NCI-H146 treated with DMSO at 0.1 percent for 48 hours (cell line): ENCODE measurements around the gene FAM200B.

Experiments used
- DNase-seq: peaks from one replicate; lab custom pipeline; 2025; ENCODE audit not compliant: unreplicated experiment; lab: John Stamatoyannopoulos, UW

FAM200B gene

DNA sequence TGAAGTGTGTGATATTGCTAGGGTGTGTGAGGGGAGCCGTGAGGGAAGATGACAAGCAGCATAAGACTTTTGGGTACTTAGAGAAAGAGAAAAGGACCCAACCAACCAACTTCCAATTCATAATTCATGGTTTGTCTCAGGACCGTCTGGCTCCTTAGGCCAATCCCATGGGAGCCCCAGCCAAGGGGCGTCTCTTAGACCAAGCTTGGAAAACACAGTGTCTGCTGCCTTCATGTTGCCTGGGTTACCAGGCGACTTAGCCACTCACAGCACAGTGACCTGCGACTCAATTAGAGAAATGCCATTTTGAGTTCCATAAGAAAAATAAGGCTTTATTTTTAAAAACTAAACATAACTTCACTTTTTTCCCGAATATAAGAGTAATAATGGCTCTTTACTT, 53.9 kb downstream of the FAM200B start:
- DNase-seq, result no peak

DNA sequence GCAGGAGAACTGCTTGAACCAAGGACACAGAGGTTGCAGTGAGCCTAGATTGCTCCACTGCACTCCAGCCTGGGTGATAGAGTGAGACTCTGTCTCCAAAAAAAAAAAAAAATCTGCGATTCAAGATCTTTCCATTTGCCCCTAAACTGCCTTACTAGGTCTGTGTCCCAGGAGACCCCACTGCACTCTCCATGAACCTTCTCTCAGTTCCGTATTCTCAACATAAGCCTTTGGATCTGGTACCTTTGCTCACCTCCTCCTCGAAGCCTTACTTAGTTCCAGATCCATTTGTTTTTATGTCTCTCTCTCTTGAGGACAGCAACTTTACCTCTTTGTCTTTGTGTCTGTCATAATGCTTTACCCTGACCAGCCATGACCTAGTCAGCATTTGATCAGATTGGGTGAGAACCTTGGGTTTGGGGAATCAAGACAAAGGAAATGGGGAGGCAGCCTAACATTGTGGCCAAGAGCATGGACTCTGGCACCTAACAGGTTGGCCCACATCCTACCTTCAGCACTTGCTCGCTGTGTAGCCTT, 55.0 kb downstream of the FAM200B start:
- DNase-seq, result no peak

DNA sequence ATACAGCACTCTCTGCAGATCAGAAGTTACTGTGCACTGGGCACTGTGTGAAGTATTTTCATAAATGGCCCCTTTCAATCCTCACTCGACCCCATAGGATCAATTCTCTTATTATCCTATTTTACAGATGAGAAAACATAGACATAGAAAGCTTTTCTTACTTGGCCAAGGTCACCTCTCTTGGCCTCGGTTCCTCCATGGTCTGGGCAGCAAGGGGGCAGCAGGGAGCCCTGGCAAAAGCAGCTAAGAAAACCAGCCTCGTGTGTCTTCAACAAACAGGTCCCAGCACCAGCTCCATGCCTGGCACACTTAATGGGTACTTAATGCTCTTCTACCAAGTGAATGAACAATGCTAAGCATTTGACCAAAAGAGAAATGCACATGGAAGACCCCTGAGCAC, 55.6 kb downstream of the FAM200B start:
- DNase-seq, result no peak

DNA sequence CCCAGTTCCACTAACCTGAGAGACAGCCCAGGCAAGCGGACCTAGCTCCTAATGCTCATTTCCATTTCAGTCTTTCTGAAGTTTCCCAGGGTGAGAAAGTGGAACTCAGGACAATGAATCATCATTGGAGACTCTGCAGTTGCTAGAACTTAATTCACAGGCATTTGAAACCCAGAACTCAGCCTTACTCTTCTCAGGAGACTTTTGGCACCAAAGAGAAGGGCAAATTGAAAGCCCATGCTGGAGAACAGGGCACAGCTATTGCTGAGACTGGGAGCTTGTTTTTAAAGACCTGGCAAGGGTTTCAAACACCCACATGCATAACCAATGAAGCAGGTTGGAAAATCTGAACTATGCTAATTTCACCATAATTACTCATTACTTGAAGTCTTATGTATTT, 57.2 kb downstream of the FAM200B start:
- DNase-seq, result no peak
